HG02970 (cell line): ENCODE data around the gene L3MBTL4.
"Not testable (repeated sequence)": the region's sequence is repeated elsewhere in the genome, so short reads cannot be mapped to it uniquely, and the experiment has no call there.

Source experiments
- ATAC-seq: cut with Tn5 transposase; IDR thresholded peaks from one replicate; pipeline ENCODE4 v1.9.1; 2021; ENCODE audit warnings: mild to moderate bottlenecking, moderate library complexity, moderate number of reproducible peaks; ENCODE audit not compliant: unreplicated experiment, low FRiP score

The L3MBTL4 gene

DNA sequence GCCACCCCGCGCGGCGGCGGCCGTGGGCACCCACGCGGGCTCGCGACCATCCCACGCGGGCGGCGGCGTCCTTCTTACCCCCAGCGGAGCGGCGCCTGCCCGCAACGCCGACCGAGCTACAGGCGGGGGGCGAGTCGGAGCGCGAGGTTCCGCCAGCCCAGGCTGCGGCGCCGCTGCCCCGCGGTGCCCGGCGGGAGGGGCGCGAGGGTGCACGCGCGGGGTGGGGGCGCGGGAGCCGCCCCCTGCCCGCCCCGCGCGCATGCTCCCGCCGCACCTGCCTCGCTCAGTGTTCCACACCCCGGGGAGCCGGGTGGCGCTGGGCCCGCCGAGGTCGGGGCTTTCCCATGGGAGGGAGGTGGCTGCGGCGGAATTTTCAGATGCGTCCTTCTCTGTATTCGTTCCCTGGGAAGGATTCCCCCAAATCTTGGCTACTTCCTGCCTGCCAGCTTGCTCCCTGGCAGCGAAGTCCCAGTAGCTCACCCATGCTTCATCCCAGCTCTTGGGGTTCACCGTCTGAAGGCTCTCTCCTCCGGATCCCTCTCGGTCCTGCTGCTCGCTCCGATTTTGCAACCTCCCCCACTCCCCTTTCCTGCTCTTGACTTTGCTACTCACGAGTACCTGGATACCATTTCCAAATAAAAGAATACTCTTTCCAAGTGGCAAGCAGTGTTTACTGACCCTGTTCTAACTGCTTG lies at the start of gene L3MBTL4:
Gene L3MBTL4 (minus strand): TSS at position 189 of the 695 bp plus-strand sequence. CDS start 103,286 bp downstream, outside the sequence.
- peak; percentile 50 for ATAC-seq

GRCh38 chr18:6452194-6452593 lies 37.5 kb upstream of the L3MBTL4 start:
- no peak for ATAC-seq

- no peak for ATAC-seq
Measured at GRCh38 chr18:6449213-6449612, 34.5 kb upstream of the L3MBTL4 start.

GRCh38 chr18:6444466-6445228 lies 29.9 kb upstream of the L3MBTL4 start:
- ATAC-seq: no peak

- no peak for ATAC-seq
Measured at GRCh38 chr18:6441200-6441599, 26.5 kb upstream of the L3MBTL4 start.

DNA sequence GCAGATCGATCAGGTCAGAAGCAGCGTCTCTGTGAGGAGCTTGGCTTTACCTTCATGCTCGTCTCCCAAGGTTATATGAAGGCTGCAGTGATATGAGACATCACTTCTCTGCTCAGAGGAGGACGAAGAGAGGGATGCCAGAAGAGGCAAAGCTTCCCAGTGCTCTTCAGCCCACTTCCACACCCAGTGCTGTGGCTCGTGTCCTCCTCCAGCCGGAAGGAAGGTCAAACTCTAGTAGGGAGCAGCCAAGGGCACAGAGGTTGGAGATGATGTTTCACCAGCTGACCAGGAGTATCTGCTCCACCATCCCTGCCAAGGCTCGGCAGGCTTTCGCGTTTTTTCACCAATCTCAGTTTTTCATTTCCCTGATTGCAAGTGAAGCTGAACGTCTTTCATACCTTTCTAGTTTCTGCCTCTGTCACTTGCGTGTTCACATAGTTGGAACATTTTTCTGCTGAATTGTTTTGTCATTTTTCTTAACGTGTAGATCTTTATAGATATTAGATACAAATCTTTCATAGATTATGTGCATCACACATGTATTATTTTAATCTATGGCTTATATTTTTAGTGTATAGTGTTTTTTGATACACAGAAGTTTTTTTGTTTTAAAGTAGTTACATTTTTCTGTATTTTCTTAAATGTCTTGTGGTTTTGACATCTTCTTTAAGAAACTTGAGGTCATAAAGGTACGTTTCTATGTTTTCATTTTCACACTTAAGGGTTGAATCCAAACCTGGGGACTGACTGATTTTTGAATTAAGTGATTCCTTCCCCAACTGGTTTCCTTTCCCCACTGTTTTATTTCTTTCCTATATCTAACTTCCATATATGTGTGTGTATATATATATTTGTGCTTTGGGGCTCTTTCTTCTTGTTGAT lies 23.5 kb upstream of the L3MBTL4 start:
- no peak for ATAC-seq

GRCh38 chr18:6435731-6436130 lies 21.0 kb upstream of the L3MBTL4 start:
- no peak for ATAC-seq

- ATAC-seq: no peak
Measured at GRCh38 chr18:6434987-6435709, 20.4 kb upstream of the L3MBTL4 start.

- no peak for ATAC-seq
Measured at GRCh38 chr18:6434481-6434880, 19.8 kb upstream of the L3MBTL4 start.

- no peak for ATAC-seq
Measured at GRCh38 chr18:6431659-6432318, 17.1 kb upstream of the L3MBTL4 start.

GRCh38 chr18:6428851-6429395 lies 14.2 kb upstream of the L3MBTL4 start:
- ATAC-seq: no peak

DNA sequence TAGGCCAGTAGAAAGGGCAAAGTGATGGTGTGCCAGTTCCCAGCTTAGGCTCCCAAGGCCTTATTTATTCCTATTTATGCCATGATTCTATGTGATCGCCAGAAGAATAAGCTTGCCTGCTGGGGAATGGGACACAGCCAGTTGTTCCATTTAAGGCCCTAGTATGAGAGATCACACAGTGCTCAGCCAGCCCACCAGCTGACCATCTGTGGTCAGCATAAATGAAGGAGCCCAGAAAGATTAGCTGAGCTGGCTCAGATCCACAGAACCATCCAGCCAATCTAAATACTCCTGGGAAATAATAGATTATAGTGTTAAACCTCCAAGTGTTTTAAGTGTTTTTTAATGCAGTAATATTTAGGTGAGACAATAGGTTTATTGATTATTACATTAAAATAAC lies 12.6 kb upstream of the L3MBTL4 start:
- no peak for ATAC-seq

DNA sequence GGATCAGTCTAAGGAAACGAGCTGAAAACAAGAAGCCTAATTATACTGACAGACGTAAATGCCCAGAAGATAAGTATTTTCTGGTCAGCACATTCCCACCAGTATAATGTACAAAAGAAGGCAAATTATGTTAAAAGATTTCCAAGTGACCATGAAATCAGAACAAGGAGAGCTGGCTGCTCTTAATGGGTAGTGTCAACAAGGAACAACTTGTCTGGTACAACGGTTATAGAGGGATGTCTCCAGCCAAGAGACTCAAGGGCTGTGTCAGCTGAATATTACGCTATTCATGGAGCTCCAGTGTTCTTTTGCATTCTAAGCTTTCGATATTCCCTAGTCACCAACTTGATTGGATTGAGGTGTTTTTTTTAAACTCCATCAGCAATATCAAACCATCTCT lies 8.6 kb upstream of the L3MBTL4 start:
- no peak for ATAC-seq

DNA sequence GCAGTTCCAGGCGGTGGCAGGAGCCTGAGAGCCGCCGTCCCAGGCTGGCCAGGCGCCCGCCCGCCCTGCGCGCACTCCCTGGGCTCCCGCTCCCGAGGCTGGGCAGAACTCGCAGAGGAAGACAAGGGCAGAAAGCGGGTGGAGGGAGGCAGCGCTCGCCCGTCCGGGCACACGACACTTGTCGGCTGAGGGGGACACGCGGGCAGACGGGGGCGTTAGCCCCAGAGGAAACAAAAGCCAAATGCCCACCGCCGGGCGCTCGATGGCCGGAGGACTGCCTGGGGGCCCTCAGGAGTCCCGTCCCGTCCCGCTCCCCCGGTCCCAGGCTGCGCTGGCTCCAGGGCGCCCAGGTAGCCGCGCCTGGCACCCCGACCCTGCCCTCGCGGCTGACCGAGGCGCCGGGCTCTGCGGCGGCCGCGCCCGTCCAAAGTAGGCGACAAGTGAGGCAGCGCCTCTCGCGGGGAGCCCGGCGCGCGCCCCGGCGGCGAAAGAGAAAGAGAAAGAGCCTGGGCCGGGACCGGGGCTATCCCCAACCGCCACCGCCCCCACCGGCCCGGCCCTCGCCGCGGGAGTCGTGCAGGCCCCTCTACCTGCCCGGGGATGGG lies 491 bp downstream of the L3MBTL4 start:
- peak; percentile 81 for ATAC-seq

GRCh38 chr18:6413579-6414117 lies 1.1 kb downstream of the L3MBTL4 start:
- ATAC-seq: no peak

DNA sequence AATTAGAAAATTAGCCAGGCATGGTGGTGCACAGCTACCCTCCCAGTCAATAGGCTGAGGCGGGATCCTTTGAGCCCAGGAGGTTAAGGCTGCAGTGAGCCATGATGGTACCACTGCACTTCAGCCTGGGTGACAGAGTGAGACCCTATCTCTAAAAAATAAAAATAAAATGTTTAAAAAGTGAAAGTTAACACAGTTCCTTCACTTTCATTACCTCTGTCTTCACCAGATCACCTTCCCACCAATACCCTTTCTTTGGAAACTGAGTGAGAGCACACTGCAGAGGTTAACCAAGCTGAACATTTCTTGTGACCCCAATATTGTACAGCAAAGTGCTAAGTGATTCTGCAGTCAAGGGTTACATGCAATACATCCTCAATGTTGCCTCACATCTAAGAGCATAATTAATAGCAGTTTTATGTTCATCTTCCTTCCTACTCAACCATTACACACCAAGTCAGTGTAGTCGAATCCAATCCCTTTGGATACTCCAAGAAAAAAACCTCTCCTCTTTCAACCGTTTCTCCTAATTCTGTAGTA lies 1.7 kb downstream of the L3MBTL4 start:
- ATAC-seq: no peak

DNA sequence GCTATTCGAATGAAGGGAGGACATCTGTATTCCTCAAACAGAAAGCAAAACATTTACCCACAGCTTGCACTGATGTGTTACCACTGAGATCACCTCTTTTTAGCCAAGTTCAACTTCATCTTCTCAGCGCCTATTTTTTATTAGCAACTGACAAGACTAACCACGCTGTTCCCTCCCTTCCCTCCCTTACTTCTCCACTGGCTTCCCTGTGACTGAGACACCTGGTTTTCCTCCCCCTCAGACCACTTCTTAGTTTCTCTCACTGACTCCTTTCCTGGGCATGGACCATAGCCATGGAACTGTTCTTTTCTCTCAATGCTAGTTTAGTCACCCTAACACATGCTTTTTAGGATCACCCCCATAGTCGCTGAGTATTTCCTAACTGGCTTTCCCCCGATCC lies 3.3 kb downstream of the L3MBTL4 start:
- no peak for ATAC-seq

- no peak for ATAC-seq
Measured at GRCh38 chr18:6409933-6410332, 4.8 kb downstream of the L3MBTL4 start.

DNA sequence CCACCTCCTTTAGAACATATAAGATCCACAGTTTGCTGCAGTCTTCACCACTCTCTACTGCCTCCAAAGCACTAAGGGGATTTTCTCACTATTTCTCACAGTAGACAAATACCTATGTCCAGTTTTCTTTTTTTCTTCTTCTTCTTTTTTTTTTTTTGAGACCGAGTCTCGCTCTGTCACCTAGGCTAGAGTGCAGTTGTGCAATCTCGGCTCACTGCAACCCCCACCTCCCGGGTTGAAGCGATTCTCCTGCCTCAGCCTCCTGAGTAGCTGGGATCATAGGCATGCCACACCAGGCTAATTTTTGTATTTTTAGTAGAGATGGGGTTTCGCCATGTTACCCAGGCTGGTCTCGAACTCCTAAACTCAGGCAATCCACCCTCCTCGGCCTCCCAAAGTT lies 6.2 kb downstream of the L3MBTL4 start:
- not testable (repeated sequence) for ATAC-seq
